ENCODE results near the gene CUL4A. TPM values are rescaled to one million over a fixed set of nuclear protein-coding genes. Genes with fewer than 3 reads are reported as not detected.

CUL4A gene
- total and polyA plus RNA-seq, 2 donors (not counting 1 experiment from before 2014, with no cell fraction given) = 107 to 126 TPM

GRCh38 chr13:113231306-113232207, 22.1 kb downstream of the CUL4A start:
- H3K79me2 ChIP-seq (ENCODE audit: control insufficient read depth, insufficient read depth, low read length) = peaks cover 7% of the 10 kb centered on the region
- no peak overlapping the region for H2AFZ ChIP-seq (ENCODE audit: low read length)
- H3K4me3 ChIP-seq (replicated peaks in 1 of 4; ENCODE audit: control extremely low read depth in 1 of 4, insufficient read depth in 1 of 4, low read depth in 3 of 4, low read length in 4 of 4) = no peak overlapping the region
- no peaks in the 10 kb centered on the region for H3K27me3 ChIP-seq (ENCODE audit: control insufficient read depth, insufficient read depth, low read length)
- no peaks in the 10 kb centered on the region for H3K9me3 ChIP-seq (ENCODE audit: control insufficient read depth, insufficient read depth, low read depth, low read length)
- no peak for DNase-seq (ENCODE audit: low read depth in 2 of 2)
- no peaks in the 10 kb centered on the region for H4K20me1 ChIP-seq (ENCODE audit: control insufficient read depth, extremely low read depth, insufficient read depth, low read length)
- H3K4me1 ChIP-seq (ENCODE audit: control insufficient read depth, extremely low read depth, insufficient read depth, low read length) = no peaks in the 10 kb centered on the region
- H3K9ac ChIP-seq (ENCODE audit: insufficient read depth, low read length) = no peak overlapping the region
- H3K4me2 ChIP-seq (ENCODE audit: extremely low read depth, insufficient read depth, low read length) = no peak overlapping the region
- no peak overlapping the region for H3K27ac ChIP-seq (ENCODE audit: insufficient read depth, low read length)
- no peak for TF ChIP-seq CTCF (conservative IDR thresholded peaks at IDR 0.05 in 1 of 2, IDR thresholded peaks at IDR 0.05 in 1 of 2; ENCODE audit: low read depth in 1 of 2, low read length in 2 of 2)
- no peak for TF ChIP-seq EZH2 (IDR thresholded peaks at IDR 0.05; ENCODE audit: low read length, missing control alignments)
- H3K36me3 ChIP-seq (ENCODE audit: control insufficient read depth, insufficient read depth, low read length) = peaks cover 22% of the 10 kb centered on the region

GRCh38 chr13:113232208-113233003, 23.0 kb downstream of the CUL4A start:
- peaks cover 24% of the 10 kb centered on the region for H3K36me3 ChIP-seq (ENCODE audit: control insufficient read depth, insufficient read depth, low read length)
- H4K20me1 ChIP-seq (ENCODE audit: control insufficient read depth, extremely low read depth, insufficient read depth, low read length) = no peaks in the 10 kb centered on the region
- peaks cover 4% of the 10 kb centered on the region for H3K79me2 ChIP-seq (ENCODE audit: control insufficient read depth, insufficient read depth, low read length)
- no peaks in the 10 kb centered on the region for H3K4me1 ChIP-seq (ENCODE audit: control insufficient read depth, extremely low read depth, insufficient read depth, low read length)
- no peak overlapping the region for H3K4me3 ChIP-seq (replicated peaks in 1 of 4; ENCODE audit: control extremely low read depth in 1 of 4, insufficient read depth in 1 of 4, low read depth in 3 of 4, low read length in 4 of 4)
- no peak overlapping the region for H3K4me2 ChIP-seq (ENCODE audit: extremely low read depth, insufficient read depth, low read length)
- no peak overlapping the region for H3K9ac ChIP-seq (ENCODE audit: insufficient read depth, low read length)
- TF ChIP-seq CTCF (conservative IDR thresholded peaks at IDR 0.05 in 1 of 2, IDR thresholded peaks at IDR 0.05 in 1 of 2; ENCODE audit: low read depth in 1 of 2, low read length in 2 of 2) (no peak), EZH2 (IDR thresholded peaks at IDR 0.05; ENCODE audit: low read length, missing control alignments) (no peak)
- no peak overlapping the region for H2AFZ ChIP-seq (ENCODE audit: low read length)
- DNase-seq (ENCODE audit: low read depth in 2 of 2) = no peak
- H3K9me3 ChIP-seq (ENCODE audit: control insufficient read depth, insufficient read depth, low read depth, low read length) = no peaks in the 10 kb centered on the region
- no peaks in the 10 kb centered on the region for H3K27me3 ChIP-seq (ENCODE audit: control insufficient read depth, insufficient read depth, low read length)
- H3K27ac ChIP-seq (ENCODE audit: insufficient read depth, low read length) = no peak overlapping the region

GRCh38 chr13:113233101-113233500, 23.7 kb downstream of the CUL4A start:
- Histone ChIP-seq H4K20me1 (ENCODE audit: control insufficient read depth, extremely low read depth, insufficient read depth, low read length) (no peaks in the 10 kb centered on the region), H3K27ac (ENCODE audit: insufficient read depth, low read length) (no peak overlapping the region), H2AFZ (ENCODE audit: low read length) (no peak overlapping the region), H3K27me3 (ENCODE audit: control insufficient read depth, insufficient read depth, low read length) (no peaks in the 10 kb centered on the region), H3K4me3 (replicated peaks in 1 of 4; ENCODE audit: control extremely low read depth in 1 of 4, insufficient read depth in 1 of 4, low read depth in 3 of 4, low read length in 4 of 4) (no peak overlapping the region), H3K36me3 (ENCODE audit: control insufficient read depth, insufficient read depth, low read length) (peaks cover 21% of the 10 kb centered on the region), H3K9me3 (ENCODE audit: control insufficient read depth, insufficient read depth, low read depth, low read length) (no peaks in the 10 kb centered on the region), H3K9ac (ENCODE audit: insufficient read depth, low read length) (no peak overlapping the region), H3K4me2 (ENCODE audit: extremely low read depth, insufficient read depth, low read length) (no peak overlapping the region), H3K79me2 (ENCODE audit: control insufficient read depth, insufficient read depth, low read length) (peaks cover 3% of the 10 kb centered on the region), H3K4me1 (ENCODE audit: control insufficient read depth, extremely low read depth, insufficient read depth, low read length) (no peaks in the 10 kb centered on the region)
- no peak for DNase-seq (ENCODE audit: low read depth in 2 of 2)
- TF ChIP-seq EZH2 (IDR thresholded peaks at IDR 0.05; ENCODE audit: low read length, missing control alignments) = no peak
- TF ChIP-seq CTCF (conservative IDR thresholded peaks at IDR 0.05 in 1 of 2, IDR thresholded peaks at IDR 0.05 in 1 of 2; ENCODE audit: low read depth in 1 of 2, low read length in 2 of 2) = no peak

Measured in fibroblast of lung (primary cell).